ENCODE data around the gene LMF1.
"Not testable (repeated sequence)": the region's sequence is repeated elsewhere in the genome, so short reads cannot be mapped to it uniquely, and the experiment has no call there.

Gene LMF1

DNA sequence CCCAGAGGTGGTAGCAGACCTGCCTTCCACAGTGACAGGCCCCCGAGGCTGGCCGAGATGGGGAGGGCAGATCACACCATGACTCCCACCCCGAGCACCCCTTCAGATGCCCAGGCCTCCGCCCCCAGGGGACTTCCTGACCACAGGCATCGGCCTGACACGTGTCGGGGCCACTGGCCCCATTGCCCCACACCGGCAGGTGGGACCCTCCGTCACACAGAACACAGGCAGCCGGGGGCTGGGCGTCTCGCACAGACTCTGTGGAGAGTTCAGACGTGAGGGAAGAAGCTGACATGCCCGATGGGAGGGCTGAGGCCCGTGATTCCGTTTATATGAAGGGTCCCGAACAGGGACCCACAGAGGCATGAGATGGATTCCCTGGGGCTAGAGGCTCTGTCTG lies 118.9 kb downstream of the LMF1 start:
- DNase-seq (ENCODE audit: low spot score), result no peak
- FAIRE-seq, result no peak

DNA sequence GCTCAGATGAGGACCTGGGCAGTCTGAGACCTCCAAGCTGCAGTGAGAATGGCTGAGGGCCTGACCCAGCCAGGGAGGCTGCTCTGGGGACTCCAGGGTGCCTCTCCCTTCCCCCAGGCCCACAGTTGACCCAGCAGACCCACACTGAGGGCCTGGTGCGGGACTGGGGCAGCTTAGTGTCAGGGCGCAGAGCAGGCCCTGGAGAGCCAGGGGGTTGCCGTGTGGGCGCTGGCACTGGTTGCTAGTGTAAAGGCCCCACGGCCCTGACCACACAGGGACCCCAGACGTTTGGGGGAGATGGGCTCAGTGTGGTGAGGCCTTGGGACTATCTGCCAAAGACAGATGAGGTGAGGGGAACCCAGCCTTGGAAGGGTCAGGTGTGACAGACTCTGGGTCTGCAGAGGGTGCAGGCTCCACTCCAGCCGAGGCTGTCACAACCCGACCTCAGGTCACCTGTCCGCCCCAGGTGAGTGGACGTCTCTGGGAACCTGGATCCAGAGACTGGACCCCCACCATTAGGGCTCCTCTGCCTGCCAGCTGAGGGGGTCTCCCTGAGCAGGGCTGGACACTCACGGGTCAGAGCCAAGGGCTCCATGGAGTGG lies 119.5 kb downstream of the LMF1 start:
- DNase-seq (ENCODE audit: low spot score), result no peak
- no peak for FAIRE-seq

DNA sequence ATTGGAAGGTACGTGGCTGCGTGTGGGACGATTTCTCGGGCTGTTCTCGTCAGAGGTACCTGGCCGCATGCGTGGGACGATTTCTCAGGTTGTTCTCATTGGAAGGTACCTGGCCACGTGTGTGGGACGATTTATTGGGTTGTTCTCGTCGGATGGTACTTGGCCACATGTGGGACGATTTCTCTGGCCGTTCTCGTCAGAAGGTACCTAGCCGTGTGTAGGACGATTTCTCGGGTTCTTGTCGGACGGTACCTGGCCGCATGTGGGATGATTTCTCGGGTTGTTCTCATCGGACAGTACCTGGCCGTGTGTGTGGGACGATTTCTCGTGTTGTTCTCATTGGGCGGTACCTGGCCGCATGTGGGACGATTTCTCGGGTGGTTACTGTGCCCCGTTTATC lies 120.1 kb downstream of the LMF1 start:
- FAIRE-seq, result no peak
- DNase-seq (ENCODE audit: low spot score), result no peak

DNA sequence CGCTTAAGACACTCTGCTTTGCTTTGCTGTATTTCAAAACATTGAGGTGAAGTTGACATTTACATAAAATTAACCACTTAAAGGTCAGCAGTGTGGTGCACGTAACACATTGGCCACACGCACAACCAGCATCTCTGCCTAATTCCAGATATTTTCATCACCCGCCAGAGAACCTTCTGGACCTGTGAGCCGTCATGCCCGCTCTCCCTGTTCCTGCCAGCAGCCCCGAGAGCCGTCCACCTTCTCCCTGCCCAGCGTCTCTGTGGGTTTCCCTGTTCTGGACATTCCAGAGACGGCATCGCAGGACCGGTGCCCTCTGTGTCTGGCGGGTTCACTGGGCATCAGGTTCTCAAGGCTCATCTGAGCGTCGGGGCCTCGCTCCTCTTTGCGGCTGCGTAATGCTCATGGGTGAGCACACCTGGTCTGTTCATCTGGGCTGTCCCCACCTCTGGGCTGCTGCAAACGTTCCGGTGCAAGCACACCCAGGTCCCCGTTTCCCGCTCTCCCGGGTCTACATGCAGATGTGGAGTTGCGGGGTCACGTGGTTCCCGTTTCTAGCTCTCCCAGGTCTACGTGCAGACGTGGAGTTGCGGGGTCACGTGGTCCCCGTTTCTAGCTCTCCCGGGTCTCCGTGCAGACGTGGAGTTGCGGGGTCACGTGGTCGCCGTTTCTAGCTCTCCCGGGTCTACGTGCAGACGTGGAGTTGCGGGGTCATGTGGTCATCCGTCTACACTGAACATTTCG lies 122.1 kb downstream of the LMF1 start:
- FAIRE-seq, result no peak
- DNase-seq (ENCODE audit: low spot score), result no peak

DNA sequence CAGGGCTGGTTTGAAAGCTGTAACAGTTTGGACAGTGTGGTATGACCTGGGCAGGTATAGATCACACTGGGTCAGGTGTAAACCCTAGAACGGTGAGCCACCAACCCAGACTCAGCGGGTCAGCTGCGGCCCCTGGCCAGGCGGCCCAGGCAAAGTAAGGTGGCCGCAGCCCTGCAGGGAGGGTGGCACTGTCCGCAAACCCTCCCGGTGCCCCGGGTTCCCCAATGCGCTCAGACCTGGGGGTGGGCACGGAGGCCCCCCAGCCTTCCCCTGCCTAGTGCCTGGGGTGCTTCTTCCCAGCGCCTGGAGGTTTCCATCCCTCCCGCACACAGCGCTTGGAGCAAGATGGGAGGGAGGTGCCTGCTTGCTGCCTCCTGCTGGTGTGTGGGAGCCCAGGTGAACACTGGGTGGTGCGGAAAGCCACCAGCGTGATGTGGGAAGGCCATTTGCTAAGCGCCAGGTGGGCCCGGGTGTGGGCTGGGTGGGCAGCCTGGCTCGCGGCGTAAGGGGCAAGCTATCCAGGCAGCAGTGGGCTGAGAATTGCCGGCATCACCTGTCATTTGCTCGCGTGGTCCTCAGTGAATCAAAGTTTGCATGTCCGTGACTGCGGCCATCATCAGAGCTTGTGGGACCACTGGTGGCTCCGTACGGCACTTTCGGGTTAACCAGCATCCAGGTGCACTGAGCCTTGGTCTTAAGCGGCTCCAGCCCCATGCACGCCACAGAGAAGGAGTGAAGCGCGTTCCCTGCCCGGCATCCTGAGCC lies 122.9 kb downstream of the LMF1 start:
- no peak for DNase-seq (ENCODE audit: low spot score)

DNA sequence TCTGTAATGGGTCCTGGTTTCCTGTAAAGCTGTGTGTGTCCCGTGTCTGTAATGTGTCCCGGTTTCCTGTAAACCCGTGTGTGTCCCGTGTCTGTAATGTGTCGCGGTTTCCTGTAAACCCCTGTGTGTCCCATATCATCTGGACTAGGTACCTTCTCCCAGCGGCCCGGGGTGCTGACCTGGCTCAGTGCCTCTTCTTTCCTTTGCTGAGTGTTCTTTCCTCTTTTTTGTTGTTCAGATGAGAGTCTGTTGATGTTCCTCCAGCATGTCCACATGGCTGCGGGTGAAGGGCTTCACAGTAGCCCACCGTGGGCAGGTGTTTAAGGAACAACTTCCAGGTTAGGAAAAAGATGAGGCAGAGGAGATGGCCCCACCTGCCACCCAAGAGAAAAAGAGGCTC lies 123.6 kb downstream of the LMF1 start:
- FAIRE-seq (no peak), DNase-seq (ENCODE audit: low spot score) (no peak)

More for the DNA sequence above, 122.9 kb downstream of the LMF1 start:
- FAIRE-seq, result no peak

DNA sequence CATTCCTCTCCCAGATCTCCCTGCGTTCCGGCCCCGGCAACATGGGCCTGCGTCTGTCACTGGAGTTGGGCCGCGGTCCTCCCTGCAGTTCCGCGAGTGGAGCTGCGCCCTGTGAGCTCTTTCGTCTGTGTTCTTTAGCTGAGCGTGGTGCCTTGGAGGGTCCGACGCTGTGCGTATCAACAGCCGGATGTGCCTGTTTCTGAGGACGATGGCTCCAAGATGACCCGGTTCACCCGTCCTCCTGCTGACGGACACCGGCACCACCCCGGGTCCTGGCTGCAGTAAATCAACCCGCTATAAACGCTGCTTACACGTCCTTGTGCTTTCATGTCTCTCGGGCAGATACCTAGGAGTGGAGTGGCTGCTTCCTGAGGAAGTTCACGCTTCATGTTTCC lies 125.4 kb downstream of the LMF1 start:
- DNase-seq (ENCODE audit: low spot score) (no peak), FAIRE-seq (no peak)

DNA sequence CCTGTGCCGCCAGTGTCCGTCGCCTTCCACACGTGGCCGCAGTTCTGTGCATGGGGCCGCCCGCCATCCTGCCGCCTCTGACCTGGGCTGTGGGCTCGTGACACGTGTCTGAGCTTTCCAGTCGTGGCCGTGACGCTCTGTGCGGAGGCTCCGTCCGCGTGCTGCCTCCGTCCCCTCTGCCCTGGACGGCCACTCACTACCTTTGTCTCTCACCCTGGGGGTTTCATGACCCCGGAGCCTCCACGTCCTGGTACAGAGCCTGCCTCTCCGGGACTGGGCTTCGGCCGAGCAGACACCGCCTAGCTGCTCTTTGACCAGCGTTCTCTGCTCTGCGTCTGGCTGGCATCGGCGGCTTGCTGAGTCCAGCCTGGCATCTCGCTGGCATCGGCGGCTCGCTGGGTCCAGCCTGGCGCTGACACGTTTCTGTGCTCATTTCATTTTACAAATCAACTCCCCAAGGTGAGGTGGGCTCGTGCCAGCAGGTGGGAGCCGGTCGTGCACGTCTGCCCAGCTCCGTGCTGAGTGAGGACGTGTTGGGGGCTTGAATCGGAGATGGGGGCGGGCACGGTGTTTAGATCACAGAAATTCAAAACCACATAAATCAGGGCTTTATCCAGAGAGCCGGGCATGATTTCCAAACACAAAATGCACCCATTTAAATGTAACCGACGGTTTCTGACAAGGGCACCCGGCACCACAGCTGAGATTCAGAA lies 126.0 kb downstream of the LMF1 start:
- DNase-seq (ENCODE audit: low spot score) (no peak), FAIRE-seq (no peak)

DNA sequence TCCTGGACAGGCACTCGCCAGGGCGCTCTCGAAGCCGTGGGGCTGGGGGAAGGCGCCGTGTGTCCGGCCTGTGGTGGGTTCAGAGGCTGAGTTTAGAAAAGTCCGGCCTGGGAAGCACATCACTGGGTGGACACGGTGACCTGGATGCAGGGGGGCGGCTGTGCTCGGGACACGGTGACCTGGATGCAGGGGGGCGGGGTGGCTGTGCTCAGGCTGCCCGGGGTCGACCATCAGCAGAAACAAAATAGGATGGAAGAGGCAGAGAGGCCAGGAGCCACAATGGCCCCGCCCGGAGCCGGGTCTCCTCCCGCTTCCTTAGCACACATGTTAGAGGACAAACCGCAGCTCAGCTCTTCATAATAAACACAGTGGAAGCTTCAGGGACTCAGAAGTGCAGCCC lies 127.0 kb downstream of the LMF1 start:
- FAIRE-seq, result no peak

DNA sequence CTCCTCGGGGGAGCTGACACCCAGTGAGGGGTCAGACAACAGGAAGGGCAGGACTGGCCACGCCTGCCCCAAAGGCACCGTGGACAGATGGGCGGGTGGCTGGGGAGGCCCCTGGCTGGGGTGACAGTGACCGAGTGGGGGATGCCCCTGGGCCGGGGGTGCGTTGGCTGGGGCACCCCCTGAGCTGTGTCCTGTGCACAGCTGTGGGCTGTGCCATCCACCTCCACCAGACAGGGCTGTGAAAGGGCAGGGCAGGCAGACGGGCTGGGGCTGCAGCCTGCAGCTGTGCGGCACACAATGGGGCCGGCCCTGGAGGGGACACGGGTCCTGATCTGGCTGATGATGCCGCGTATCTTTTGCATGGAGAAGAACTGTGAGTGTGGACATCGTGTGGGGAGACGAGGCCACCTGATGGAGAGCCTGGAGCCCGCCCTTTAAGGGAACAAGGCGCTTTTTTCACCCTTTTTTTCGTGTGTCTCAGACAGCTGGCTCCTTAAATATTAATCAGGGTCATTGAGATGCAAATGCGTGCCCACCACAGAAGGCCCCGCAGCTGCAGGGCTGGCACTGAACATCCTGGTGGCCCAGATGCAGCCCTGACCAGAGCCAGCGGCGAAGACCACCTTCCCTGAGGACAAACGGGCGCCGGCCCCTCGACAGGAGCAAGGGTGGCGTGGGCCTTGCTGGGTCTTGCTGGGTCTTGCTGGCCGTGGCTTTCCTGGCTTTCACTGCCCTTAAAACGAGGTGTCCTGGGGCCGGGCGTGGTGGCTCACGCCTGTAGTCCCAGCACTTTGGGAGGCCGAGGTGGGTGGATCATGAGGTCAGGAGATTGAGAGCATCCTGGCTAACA lies 127.8 kb downstream of the LMF1 start:
- no peak for DNase-seq (ENCODE audit: low spot score)
- FAIRE-seq, result no peak

More for the DNA sequence above, 127.0 kb downstream of the LMF1 start:
- DNase-seq (ENCODE audit: low spot score), result no peak

DNA sequence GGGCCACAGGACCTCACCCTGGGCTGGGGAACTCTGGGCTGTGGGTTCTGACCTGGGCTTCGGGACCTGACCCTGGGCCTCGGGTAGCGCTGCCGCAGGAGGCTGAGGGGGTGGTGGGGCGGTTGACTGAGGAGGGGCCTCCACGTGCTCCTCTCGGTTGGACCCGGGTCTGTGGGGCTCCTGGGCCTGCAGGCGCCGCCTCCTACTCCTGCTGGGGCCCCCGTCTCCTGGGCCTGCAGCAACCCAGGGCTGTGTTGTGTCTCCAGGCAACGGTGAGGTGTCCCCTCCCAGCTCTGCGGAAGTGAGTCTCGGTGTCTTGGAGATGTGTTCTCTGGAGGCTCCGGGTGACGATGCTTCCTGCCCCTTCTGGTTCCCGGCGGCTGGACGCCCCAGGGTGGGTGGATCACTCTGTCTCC lies 128.7 kb downstream of the LMF1 start:
- DNase-seq (ENCODE audit: low spot score) (no peak), FAIRE-seq (no peak)

DNA sequence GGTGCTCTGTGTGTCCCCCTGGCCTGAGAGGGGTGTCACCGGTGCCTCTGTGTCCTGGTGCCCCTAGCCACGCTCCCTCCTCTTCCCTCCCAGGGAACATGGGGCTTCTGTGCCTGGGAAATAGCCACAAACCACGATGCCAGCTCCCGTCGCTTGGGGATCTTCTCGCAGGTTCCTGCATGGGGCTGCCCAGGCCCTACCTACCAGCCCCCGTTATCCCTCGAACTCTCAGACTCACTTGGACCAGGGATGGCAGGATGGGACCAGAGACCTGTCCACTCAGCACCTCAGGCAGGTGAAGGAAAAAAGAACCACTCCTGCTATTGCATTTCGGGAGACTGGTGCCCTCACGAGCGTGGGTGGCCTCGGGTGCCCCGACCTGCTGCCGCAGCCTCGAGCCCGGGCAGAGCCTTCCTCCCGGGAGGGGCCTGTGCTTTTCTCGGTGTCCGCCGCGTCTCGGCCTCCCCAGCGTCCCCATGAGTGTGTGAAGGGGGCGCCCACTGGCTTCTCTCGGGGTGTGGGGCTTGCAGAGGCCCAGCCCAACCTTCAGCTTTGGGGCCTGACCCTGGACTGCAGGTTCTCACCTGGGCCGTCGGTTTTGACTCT lies 129.2 kb downstream of the LMF1 start:
- DNase-seq (ENCODE audit: low spot score) (no peak), FAIRE-seq (no peak)

DNA sequence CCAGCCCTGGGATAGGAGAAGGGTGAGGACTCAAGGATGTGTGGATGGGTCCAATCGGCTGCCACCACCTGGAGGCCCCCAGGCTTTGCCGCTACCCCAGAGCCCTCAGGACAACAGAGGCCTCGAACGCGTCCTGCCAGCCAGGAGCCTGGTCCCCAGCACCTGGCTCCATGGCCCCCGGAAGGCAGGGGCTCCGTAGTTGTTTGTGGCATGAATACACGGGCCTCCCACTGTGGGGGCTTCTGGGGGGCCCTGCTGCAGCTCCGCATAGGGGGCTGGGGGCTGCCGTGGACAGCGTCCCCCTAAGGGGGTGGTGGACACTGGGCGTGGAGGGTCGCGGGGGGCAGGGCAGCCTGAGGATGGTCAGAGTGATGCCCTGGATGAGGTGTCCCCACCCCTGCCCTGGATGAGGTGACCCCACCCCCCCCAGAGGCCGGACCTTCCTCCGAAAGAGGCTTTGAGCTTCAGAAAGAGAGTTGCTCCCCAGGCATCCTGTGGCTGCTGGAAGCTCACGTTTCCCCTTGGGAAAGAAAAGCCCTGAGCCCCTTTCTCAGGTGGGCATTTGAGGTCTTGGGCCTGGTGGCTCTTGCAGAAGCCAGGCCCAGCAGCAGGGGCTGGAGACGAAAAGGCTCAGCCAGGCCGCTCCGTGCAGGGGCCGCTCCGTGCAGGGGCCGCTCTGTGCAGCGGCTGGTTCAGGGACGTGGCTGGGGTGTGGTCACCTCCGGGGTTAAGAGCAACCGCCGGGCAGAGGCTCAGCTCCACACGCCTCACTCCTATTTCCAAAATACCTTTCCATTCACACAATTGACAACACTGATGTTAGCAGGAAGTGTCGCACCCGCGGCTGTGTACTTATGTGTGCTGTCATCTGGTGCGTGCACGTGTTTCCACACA lies 130.0 kb downstream of the LMF1 start:
- FAIRE-seq (no peak), DNase-seq (ENCODE audit: low spot score) (no peak)

DNA sequence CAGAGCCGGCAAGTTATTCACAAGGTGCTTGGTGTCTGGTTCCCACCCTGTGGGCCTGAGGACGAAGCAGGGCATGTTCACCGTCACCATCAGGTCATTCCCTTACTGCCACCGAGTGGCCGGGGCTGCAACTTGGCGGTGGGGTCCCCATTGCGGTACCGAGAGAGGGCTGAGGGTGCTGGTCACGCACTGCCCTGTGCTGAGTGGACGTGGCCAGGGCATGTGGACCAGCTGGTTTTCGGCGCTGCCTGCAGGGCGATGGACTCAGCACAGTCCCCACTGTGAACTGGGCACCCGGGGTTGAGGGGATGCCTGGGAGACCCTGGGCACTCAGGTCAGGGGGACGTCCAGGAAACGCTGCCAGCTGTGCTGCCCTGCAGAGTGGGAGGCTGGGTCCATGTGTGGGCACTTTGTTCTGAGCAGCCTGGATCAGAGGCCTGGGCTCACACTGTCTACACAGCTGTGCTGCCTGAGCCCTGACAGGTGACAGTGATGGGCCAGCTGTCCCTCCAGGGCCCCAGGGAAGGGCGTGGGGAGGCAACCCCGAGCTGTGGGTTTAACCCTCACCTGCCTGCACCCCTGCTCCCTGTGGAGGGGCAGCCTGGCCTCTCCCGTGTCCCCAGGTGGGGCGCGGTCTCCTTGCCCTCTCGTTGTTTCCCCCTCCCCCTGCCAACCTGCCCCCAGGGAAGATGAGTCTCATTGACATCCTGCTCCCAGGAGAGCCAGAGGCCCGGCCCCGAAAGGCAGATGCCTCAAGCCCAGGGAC lies 131.0 kb downstream of the LMF1 start:
- no peak for FAIRE-seq
- no peak for DNase-seq (ENCODE audit: low spot score)

DNA sequence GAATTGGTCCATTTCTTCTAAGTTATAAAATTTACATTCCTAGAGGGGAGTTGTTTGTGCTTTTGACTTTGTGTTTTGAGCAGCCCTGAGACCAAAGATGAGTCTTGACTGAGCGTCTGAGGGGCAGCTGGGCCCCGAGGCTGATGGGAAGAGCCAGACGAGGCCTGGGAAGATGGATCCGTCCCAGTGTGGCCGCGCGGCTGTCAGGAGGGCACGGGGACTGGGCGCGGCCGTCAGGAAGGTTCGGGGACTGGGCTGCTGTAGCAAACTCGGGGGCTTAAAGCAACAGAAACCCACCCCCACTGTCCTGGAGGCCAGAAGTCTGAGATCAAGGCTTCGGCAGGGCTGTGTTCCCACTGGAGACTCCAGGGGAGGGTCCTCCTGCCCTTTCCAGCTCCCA lies 132.0 kb downstream of the LMF1 start:
- no peak for DNase-seq (ENCODE audit: low spot score)
- FAIRE-seq, result no peak

DNA sequence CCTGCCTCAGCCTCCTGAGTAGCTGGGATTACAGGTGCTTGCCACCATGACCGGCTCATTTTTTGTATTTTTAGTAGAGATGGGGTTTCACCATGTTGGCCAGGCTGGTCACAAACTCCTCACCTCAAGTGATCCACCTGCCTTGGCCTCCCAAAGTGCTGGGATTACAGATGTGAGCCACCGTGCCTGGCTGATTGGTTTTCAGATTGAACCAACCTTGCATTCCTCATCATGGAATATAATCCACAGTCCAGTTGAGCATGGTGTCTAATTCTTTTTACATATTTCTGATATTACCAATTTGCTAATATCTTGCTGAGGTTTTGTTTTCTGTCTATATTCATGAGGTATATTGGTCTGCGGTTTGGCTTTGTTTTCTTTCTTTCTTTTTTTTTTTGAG lies 134.0 kb downstream of the LMF1 start:
- FAIRE-seq; DNase-seq (ENCODE audit: low spot score): not testable (repeated sequence)

DNA sequence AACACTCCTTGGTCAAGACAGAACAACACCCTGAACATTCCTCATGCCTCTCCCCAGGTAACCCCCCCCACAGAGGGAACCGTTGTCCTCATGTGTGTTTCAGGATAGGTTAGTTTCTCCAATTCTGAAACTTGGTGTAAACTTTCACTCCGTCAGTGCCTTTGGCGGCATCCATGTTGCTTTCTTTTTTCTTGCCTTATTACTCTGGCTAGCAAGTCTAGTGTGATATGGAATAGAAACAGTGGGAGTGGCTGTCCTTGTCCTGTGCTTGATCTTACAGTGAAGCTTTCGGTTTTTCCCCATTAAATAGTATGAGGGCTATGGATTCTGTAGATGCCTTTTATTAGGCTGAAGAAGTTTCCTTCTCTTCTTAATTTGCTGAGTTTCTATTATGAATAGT lies 134.6 kb downstream of the LMF1 start:
- no peak for FAIRE-seq
- DNase-seq (ENCODE audit: low spot score), result no peak

DNA sequence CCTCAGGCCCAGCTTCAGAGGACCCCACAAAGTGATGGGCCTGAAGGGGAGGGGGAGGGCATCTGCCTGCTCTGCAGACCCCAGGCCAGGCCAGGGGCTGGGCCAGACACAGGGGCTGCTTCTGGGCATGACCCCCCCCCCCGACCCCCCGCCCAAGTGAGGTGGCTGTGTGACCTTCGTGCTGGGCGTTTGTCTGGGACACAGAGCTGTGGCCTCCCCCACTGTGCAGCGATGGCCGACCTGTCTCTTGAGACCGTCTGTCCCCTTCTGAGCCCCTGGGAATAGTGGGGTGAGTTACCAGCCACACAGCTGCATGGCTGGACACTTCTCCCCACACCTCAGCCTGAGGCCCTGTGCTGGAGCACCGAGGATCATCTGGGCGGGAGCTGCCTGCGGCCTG lies 135.4 kb downstream of the LMF1 start:
- no peak for FAIRE-seq
- no peak for DNase-seq (ENCODE audit: low spot score)

DNA sequence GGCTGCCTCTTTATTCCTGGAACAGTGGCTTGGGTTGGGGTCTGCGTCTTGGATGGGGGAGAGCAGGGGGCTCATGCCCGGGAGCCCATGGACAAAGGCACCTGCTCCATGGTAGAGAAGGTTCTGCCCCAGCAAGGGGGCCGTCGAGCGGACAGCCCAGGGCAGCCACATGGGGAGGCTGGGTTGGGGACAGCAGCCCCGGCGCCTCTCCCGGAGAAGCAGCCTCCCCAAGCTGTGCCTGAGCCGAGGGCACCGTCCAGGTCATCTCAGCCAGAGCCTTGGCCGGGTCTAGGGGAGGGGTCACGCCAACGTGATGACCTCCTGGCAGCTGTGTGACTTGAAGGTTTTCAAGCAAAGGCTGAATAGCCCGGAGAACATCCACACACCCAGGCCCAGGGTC lies 137.4 kb downstream of the LMF1 start:
- DNase-seq (ENCODE audit: low spot score), result no peak
- FAIRE-seq, result no peak
